Activated CD4-positive, alpha-beta T cell treated with anti-CD3 and anti-CD28 coated beads, Interleukin-2, amount 50 U/mL, for 16 hours (primary cell): ENCODE data around the gene TRPC6.
"Not testable (repeated sequence)": the region's sequence is repeated elsewhere in the genome, so short reads cannot be mapped to it uniquely, and the experiment has no call there.

Experiments used
- DNase-seq: peaks from one replicate; pipeline ENCODE4 v3.0.0-alpha.2; 2020

The TRPC6 gene

GRCh38 chr11:101516546-101516945 is 67.3 kb downstream of the TRPC6 start:
- no peak for DNase-seq

GRCh38 chr11:101511065-101511464 is 72.7 kb downstream of the TRPC6 start:
- no peak for DNase-seq

DNA sequence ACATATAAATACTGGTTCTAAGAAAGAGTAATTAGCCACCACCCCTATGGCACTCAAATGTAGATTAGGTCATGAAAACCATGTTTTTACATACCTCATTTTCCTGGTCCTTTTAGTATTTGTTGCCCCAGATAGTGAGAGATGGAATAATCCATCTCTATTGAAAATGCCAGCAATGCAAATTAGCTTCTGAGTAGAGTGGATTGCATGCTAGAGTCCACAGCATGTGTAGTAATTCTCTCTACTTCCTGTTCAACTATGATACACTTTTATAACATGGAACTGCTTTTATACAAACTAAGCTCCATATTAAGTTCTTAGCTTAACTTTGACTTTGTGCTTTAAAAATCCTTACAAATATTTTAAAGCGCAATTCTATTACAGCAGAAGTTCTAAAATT is 73.2 kb downstream of the TRPC6 start:
- no peak for DNase-seq

GRCh38 chr11:101509922-101510321 is 73.9 kb downstream of the TRPC6 start:
- no peak for DNase-seq

- no peak for DNase-seq
Measured at GRCh38 chr11:101508370-101508769, 75.4 kb downstream of the TRPC6 start.

GRCh38 chr11:101498891-101499290 is 84.9 kb downstream of the TRPC6 start:
- DNase-seq, result no peak

DNA sequence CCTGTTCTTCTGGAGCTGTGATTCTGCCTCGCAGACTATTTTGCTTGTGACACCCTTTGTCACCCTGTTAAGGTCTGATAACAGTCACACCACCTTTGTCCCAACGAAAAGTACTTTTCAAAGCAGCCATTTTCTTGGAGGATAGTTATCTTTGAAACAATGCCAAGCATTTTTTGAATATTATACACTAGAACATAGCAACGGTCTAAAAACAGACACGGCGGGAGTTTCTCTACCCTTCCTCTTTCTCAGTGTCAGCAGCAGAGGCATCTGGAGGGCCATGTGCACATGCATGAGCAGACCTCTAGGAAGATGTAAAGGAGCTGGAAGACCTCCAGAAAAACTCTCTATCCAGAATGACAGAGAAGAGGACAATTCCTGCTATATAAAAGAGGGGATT is 86.5 kb downstream of the TRPC6 start:
- no peak for DNase-seq

DNA sequence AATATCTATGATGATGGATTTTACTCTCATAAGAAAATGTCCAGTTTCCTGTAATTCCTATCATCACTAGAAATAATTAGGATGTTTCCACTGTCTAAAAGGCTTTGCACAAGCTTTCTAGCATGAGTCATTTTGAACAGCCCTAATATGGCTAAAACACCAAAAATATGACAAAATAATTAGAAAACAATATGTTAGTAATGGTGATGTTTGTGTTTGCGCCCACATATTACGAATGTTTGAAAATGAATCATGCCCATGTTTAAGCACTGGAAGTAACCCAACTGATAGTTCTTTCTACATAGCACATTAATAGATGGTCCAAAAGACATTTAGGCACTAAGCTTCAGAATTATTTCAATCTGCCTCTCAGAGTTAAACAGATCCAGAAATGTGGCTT is 96.0 kb downstream of the TRPC6 start:
- DNase-seq, result no peak

DNA sequence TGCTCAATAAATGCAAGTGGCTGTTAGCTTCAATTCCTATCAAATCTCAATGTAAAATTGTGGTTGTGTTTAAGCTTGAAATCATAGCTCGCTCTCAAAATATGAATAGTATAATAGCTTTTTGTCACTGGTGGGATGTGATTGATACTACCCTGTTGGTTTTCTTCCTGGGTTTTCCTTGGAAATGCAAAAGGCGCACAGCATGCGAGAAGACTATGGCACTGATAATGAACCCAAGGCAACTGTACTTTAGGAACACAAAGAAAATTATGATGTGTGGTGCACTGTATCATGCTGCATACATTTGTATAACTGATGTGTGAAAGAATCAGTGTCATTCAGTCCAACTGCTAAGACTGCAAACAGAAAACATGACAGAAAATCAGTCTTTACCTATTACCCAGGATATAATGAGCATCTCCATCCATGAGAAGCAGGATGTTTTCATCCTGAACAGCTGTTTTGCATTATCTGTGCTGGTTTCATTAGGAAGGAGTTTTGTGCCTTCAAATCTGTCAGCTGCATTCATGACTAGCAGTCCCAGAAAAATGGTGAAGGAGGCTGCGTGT is 101.2 kb downstream of the TRPC6 start:
- DNase-seq, result no peak

- DNase-seq, result no peak
Measured at GRCh38 chr11:101478587-101479369, 105.0 kb downstream of the TRPC6 start.

DNA sequence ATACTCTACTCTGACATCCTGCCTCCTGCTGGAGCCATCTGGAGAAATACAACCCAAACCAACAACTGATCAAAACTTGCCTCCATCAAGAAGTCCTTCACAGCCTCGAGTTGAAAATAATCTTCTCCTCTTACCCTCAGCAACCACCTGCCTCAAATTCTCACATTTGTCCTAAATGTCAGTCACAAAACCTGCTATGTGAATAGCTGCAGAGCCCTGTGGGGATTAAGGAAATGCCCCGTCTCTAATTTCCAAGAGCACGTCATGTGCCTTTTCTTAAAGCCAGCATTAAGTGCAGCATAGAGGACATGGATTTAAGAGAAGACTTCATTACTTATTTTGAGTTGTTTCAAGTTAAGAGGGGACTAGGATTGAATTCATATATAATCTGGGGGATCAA is 105.9 kb downstream of the TRPC6 start:
- no peak for DNase-seq

GRCh38 chr11:101476191-101476590 is 107.6 kb downstream of the TRPC6 start:
- no peak for DNase-seq

DNA sequence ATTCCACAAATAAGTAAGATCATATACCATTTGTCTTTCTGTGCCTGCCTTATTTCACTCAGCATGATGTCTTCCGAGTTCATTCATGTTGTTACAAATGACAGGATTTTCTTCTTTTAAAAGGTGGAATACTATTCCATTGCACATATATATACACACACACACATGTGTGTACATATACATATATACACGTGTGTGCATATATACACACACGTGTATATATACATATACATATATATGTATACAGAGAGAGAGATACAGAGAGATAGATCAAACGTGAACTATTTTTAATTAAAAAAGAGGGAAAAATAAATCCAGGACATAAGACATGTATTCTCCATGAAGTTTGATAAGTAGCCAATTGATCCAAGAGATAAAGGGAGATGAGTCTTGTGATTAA is 108.1 kb downstream of the TRPC6 start:
- DNase-seq, result no peak

DNA sequence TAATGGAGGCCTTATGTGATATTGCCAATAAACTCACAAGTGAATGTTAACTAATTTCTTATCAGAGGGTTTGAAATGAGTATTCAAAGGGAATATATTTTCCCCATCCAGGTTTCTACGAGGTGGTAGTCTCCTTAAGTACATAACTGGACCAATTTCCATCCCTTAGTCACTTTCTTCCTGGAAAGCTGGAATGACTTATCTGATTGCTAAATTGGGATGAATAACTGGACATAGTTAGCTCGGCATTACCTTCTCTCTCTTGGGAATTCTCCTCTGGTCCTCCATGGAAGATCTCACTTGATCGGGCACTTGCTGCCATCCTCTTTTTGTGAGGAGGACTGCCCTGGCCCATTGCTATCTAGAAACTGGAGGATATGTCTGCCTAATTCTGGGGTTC is 109.1 kb downstream of the TRPC6 start:
- DNase-seq, result no peak

DNA sequence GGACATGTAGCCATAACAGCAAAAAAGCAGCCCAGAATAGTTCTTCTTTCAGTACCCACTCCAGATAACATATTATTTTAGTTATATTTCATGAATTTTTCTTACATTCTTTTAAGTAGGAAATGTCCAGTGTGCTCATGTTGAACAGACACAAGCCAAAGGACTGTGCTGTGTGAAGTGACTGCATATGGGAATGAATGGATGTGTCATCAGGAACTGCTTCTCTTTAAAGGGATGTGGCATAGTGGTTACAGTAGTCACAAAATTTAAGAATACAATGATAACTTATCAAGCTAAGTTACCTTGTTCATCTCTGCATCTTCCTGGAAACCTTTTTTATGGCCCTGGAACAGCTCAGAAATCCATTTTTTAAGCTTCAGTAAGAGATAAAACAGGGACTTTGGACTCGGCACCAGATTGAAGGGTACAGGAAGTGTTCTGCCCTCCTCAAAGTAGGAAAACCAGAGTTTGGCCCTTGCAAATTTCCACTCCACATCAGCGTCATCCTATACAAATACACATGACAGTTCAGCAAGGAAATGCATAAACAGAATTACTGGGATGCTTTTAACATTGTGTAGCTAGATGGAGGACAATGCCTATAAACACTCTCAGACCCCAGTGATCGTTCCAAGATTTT is 112.8 kb downstream of the TRPC6 start:
- no peak for DNase-seq

GRCh38 chr11:101470419-101470818 is 113.4 kb downstream of the TRPC6 start:
- DNase-seq, result no peak

GRCh38 chr11:101466352-101466751 is 117.5 kb downstream of the TRPC6 start:
- DNase-seq, result no peak

GRCh38 chr11:101464388-101464787 is 119.4 kb downstream of the TRPC6 start:
- DNase-seq, result not testable (repeated sequence)

DNA sequence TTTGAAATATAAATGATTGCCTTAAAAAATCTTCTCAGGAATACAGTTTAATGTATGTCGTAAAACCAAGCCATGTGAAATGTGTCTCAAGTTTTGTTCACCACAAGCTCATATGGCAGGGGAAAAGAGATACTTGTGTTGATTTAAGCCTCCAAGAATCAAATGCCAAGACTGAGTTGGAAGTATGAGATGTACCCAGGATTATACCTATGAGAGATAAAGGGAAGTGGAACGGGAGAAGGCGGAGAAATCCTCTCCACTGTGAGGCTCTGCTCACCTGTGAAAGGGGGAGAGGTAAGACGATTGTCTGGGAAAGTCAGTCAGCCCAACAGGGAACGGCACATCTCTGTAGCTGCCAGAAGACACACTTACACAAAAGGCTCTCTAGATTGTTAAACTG is 124.8 kb downstream of the TRPC6 start:
- no peak for DNase-seq

DNA sequence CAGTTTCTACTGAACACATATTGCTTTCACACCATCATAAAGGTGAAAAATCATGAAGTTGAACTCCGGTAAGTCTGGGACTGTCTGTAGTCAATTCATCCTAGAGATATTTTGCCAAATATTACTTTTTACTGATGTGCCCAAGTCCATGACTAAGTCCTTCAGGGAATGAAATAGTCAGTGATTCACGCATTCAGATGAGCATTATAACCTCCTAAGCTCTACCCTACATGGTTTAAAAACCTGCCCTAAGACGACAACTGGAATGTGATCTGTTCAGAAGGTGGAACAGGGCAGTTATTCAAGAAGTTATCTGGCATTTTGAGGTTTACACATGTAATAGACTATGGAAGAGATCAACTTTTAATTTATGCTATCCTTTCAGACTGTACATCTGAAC is 125.6 kb downstream of the TRPC6 start:
- no peak for DNase-seq

DNA sequence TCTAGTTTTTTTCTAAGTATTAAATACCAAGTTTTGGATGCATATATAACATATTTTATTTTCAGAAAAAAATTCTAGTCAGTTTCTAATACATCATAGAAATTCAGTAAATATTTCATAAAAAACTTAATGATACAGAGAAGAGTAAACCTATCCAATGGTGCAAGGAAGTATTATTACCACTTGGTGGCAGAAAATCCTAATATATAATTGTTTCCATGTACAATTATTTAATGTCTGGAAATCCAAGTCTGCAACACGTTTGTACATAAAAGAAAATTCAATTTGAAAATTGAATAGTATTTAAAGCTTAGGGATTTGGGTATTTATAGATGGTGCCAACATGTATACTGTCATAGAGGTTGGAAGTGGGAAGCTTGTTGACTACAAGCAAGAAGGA is 127.0 kb downstream of the TRPC6 start:
- no peak for DNase-seq

DNA sequence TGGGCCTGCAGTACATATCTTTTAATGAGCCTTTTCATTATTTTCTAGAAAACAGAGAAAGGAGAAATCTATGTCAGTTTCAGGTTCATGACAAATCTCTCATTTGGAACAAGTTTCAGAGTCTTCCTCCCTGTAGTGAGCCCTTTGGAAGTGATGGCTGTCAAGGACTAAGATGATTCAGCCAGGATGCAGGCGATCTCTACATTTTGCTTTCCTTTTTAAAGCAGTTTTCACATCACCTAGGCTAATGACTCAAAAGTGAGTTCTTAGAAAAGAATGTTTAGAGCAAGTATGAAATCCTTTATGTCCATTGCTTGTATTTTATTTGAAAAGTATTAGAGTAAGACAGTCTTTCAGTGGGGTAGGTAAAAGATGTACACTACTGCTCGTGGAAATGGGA is 130.1 kb downstream of the TRPC6 start:
- DNase-seq, result no peak

DNA sequence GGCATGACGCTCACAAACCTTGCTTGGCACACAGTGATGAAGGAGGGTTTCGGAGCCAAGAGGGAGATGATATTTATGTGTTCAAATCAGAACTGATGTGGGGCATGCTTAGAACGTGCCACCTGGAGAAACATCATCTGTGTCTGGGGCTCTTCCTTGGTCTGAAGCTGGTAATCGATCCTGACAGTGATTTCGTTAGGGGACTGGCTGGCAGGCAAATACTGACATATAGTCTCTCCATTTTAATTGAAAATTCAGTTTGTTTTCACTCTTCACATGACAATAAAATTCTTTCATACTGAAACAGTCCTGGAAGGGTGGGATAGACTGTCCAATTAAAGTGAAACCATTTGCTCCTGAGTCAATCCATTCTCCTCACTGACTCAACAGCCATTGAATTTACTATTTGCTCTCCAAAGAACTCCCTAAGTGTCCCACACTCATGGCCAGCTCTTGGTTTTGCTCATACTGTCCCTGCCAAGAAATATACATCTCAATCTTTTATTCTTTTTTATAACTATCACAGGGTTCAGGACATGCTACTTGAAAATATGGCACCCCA is 134.8 kb downstream of the TRPC6 start:
- DNase-seq, result no peak

DNA sequence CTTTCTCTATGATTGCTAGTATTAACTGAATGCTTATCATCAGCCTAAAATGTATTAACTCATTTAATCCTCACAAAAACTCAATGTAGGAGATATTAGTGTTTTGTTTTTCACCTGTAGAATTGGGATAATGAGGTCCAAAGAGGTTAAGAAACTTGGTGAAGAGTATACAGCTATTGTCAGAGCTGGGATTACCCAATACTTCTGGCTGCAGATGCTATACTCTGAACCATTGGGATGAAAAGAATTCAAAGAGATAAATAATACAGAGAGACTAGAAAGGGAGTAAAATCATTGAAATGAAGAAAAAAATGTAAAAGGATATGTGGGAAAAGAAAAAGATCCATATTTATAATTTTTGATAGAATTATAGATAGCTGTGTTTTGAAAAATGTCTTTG is 137.1 kb downstream of the TRPC6 start:
- DNase-seq, result no peak
